ENCODE measurements around the gene CTIF. TPM values are rescaled to one million over a fixed set of nuclear protein-coding genes. Genes with fewer than 3 reads are reported as not detected.

CTIF gene
- polyA plus RNA-seq, 1 of the 3 experiments (the other 2 are of a cell fraction): 47.2 TPM

DNA sequence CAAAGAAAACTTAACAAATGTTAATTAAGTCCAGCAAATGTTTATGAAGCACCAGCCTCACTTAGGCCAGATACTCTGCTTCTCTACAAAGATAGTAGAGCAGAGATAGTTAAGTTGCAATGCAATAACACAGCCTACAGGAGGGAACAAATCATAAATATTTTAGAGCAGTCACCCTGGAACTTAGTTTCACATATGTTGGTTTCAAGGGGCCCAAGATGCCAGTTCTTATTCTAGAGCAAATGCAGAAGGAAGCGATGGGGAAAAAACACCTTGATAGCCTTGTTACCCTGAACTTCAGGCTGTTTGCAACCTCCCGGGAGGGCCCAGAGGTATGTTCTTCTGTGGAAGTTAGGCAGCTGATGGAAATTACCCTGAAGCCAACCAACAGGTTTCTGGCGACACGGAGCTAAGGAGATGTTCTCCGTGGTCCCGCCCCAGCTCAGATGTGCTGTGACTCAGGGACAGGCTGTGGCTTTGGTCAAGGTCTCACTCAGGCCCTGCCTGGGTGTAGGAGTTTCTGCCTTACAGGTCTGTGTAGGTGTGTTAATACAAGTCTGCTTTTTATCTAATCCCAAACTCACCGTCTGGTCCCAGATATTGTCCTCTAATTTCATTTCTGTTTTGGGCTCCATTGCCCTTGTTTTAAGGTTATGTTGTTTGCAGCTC is 3.8 kb downstream of the CTIF start:
- Histone ChIP-seq H3K79me2 (ENCODE audit: insufficient read depth) (peaks cover 84% of the 10 kb centered on the region), H3K27ac (ENCODE audit: low read depth in 2 of 2, low read length in 1 of 2) (peak overlapping the region in 1 of 2 experiments; percentile 87; a peak in 1 of 4 replicates), H3K36me3 (replicated peaks in 1 of 2; ENCODE audit: control insufficient read depth in 1 of 2, insufficient read depth in 2 of 2, low read length in 1 of 2) (peaks cover 5 to 12% of the 10 kb centered on the region in 2 experiments), H3K9me2 (no peaks in the 10 kb centered on the region), H4K20me1 (ENCODE audit: insufficient read depth) (peaks cover 54% of the 10 kb centered on the region), H3K9ac (no peak overlapping the region), H3K9me3 (no peaks in the 10 kb centered on the region), H3K27me3 (ENCODE audit: insufficient read depth) (no peaks in the 10 kb centered on the region), H2AFZ (ENCODE audit: low read depth) (no peak overlapping the region), H3F3A (replicated peaks; ENCODE audit: insufficient read depth) (peaks cover 22% of the 10 kb centered on the region), H3K4me1 (ENCODE audit: control insufficient read depth in 1 of 2, insufficient read depth in 2 of 2, low read depth in 1 of 2, low read length in 1 of 2) (peaks cover 50 to 51% of the 10 kb centered on the region in 2 experiments), H3K4me3 (ENCODE audit: low read depth in 2 of 2, low read length in 1 of 2) (no peak overlapping the region), H3K4me2 (peak overlapping the region; percentile 45; the same call in 1 of the 2 replicates)
- TF ChIP-seq, protein P1, sequence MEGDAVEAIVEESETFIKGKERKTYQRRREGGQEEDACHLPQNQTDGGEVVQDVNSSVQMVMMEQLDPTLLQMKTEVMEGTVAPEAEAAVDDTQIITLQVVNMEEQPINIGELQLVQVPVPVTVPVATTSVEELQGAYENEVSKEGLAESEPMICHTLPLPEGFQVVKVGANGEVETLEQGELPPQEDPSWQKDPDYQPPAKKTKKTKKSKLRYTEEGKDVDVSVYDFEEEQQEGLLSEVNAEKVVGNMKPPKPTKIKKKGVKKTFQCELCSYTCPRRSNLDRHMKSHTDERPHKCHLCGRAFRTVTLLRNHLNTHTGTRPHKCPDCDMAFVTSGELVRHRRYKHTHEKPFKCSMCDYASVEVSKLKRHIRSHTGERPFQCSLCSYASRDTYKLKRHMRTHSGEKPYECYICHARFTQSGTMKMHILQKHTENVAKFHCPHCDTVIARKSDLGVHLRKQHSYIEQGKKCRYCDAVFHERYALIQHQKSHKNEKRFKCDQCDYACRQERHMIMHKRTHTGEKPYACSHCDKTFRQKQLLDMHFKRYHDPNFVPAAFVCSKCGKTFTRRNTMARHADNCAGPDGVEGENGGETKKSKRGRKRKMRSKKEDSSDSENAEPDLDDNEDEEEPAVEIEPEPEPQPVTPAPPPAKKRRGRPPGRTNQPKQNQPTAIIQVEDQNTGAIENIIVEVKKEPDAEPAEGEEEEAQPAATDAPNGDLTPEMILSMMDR (IDR thresholded peaks at IDR 0.05): 0 out of 2 replicates have a peak, but pooled peaks have one; percentile 8
- TF ChIP-seq NRF1 (IDR thresholded peaks at IDR 0.05; ENCODE audit: low read depth, low read length): no peak
- CTCF ChIA-PET: interaction anchor here (1.6 to 2.2 kb wide), 2 partner anchors 67 to 126 kb away, joined by 3 to 8 read pairs; no protein-coding TSS in a partner anchor
- POLR2A ChIA-PET: no interaction called here
- DNase-seq: no peak
- 88% methylated on average over 7 of the region's 7 CpGs for WGBS (ENCODE audit: low lambda C conversion rate)

DNA sequence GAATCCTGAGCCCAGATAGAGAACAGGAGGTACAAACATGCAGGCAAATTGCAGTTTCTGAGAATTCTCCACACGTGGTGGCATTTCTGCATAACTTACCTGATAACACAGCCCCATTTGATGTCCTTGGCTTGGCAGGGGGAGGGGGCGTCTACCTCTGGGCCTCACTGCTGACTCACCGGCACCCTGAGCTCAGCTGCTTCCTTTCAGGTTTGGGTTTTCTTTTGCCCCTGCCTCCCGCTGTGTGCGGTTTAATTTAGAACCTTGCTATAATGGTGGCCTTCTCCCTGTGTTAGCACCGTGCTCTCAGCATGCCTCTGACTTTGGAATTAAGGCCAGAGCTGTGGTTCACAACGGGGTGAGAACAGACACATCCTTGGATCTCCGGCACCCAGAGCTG is 4.4 kb downstream of the CTIF start:
- peaks cover 5 to 12% of the 10 kb centered on the region in 2 experiments for H3K36me3 ChIP-seq (replicated peaks in 1 of 2; ENCODE audit: control insufficient read depth in 1 of 2, insufficient read depth in 2 of 2, low read length in 1 of 2)
- H3K4me2 ChIP-seq: peak overlapping the region; percentile 45
- no peaks in the 10 kb centered on the region for H3K9me3 ChIP-seq
- H3K79me2 ChIP-seq (ENCODE audit: insufficient read depth): peaks cover 90% of the 10 kb centered on the region
- no peak overlapping the region for H2AFZ ChIP-seq (ENCODE audit: low read depth)
- TF ChIP-seq GATA2 (CRISPR knock-in tag; IDR thresholded peaks at IDR 0.05) (no peak), EZH2phosphoT487 (IDR thresholded peaks at IDR 0.05; ENCODE audit: borderline replicate concordance, low read depth) (no peak), ELF1 (IDR thresholded peaks at IDR 0.05) (no peak), TCF12 (IDR thresholded peaks at IDR 0.05) (no peak), FOXM1 (IDR thresholded peaks at IDR 0.05; ENCODE audit: low read depth) (no peak), YY1 (IDR thresholded peaks at IDR 0.05; ENCODE audit: low read depth) (no peak), TAF1 (IDR thresholded peaks at IDR 0.05; ENCODE audit: borderline replicate concordance, low read depth, low read length) (no peak), SMC3 (IDR thresholded peaks at IDR 0.05; ENCODE audit: low read depth, low read length) (no peak), FOXJ3 (CRISPR knock-in tag; IDR thresholded peaks at IDR 0.05) (no peak)
- TF ChIP-seq, protein P2, sequence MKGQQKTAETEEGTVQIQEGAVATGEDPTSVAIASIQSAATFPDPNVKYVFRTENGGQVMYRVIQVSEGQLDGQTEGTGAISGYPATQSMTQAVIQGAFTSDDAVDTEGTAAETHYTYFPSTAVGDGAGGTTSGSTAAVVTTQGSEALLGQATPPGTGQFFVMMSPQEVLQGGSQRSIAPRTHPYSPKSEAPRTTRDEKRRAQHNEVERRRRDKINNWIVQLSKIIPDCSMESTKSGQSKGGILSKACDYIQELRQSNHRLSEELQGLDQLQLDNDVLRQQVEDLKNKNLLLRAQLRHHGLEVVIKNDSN (IDR thresholded peaks at IDR 0.05; ENCODE audit: borderline replicate concordance, low read depth): no peak
- H3K9ac ChIP-seq: no peak overlapping the region
- POLR2A ChIA-PET: no interaction called here
- CTCF ChIA-PET: interaction anchor here (1.3 to 2.2 kb wide), 3 partner anchors 67 to 125 kb away, joined by 3 to 8 read pairs (median 3); no protein-coding TSS in a partner anchor
- H3K4me3 ChIP-seq (ENCODE audit: low read depth in 2 of 2, low read length in 1 of 2): no peak overlapping the region
- no peak for DNase-seq
- H3F3A ChIP-seq (replicated peaks; ENCODE audit: insufficient read depth): peaks cover 20% of the 10 kb centered on the region
- peaks cover 53 to 56% of the 10 kb centered on the region in 2 experiments for H3K4me1 ChIP-seq (ENCODE audit: control insufficient read depth in 1 of 2, insufficient read depth in 2 of 2, low read depth in 1 of 2, low read length in 1 of 2)
- no peak overlapping the region; a peak in 1 of 4 replicates for H3K27ac ChIP-seq (ENCODE audit: low read depth in 2 of 2, low read length in 1 of 2)
- WGBS (ENCODE audit: low lambda C conversion rate): 84% methylated on average over 8 of the region's 8 CpGs
- H4K20me1 ChIP-seq (ENCODE audit: insufficient read depth): peaks cover 60% of the 10 kb centered on the region
- H3K9me2 ChIP-seq: no peaks in the 10 kb centered on the region
- H3K27me3 ChIP-seq (ENCODE audit: insufficient read depth): no peaks in the 10 kb centered on the region

All from SK-N-SH (cell line).